Activated naive CD4-positive, alpha-beta T cell treated with anti-CD3 and anti-CD28 coated beads for 36 hours (primary cell): ENCODE results near the gene PPM1M. TPM values are rescaled to one million over a fixed set of nuclear protein-coding genes. Genes with fewer than 3 reads are reported as not detected.

Experiments used
- CTCF ChIA-PET: fragments of 350-600 bp; sonication (Branson Sonifier 250); formaldehyde crosslinking; loops from one replicate; lab custom pipeline; 2021; ENCODE audit warnings: antibody characterized with exemption; lab: Charles Lee
- DNase-seq: peaks from one replicate; pipeline ENCODE4 v3.0.0-alpha.2; 2020
- H3K27ac Mint-ChIP-seq: one replicate; pipeline ENCODE4 v1.8.0; 2021; ENCODE audit warnings: mild to moderate bottlenecking, mixed read lengths
- H3K27me3 Mint-ChIP-seq: one replicate; pipeline ENCODE4 v1.8.0; 2021; ENCODE audit warnings: low read depth, mixed read lengths
- H3K36me3 Mint-ChIP-seq: one replicate; pipeline ENCODE4 v1.8.0; 2021; ENCODE audit warnings: low read depth, mixed read lengths
- H3K4me1 Mint-ChIP-seq: one replicate; pipeline ENCODE4 v1.8.0; 2021; ENCODE audit warnings: low read depth, mixed read lengths
- H3K4me3 Mint-ChIP-seq: one replicate; pipeline ENCODE4 v1.8.0; 2021; ENCODE audit warnings: mild to moderate bottlenecking, moderate library complexity, mixed read lengths
- H3K9me3 Mint-ChIP-seq: one replicate; pipeline ENCODE4 v1.8.0; 2021; ENCODE audit warnings: mixed read lengths
- intact Hi-C: fragments of 100-400 bp; cut with micrococcal nuclease; formaldehyde crosslinking; loops from one replicate; pipeline ENCODE4 v1.15.1; 2023
- total RNA-seq, 2 experiments: library from RNA; stranded (reverse); gene quantifications; one replicate each; pipeline ENCODE4 v1.2.3, GENCODE V29; 2021

The PPM1M gene
- total RNA-seq, 2 experiments from 2014 or later = 107 to 108 TPM

GRCh38 chr3:52240886-52241370 is 4.6 kb upstream of the PPM1M start:
- no peaks in the 10 kb centered on the region for H3K27me3 Mint-ChIP-seq
- peaks cover 11% of the 10 kb centered on the region for H3K9me3 Mint-ChIP-seq
- H3K4me3 Mint-ChIP-seq = peak overlapping the region; percentile 92
- intact Hi-C loops = loop anchor here (1.0 to 5.0 kb wide), 6 partner anchors 12 to 244 kb away; partner anchors contain the start of genes DUSP7, RPL29 and WDR82
- peaks cover 73% of the 10 kb centered on the region for H3K4me1 Mint-ChIP-seq
- peak overlapping the region; percentile 98 for H3K27ac Mint-ChIP-seq
- CTCF ChIA-PET = interaction anchor here (0.7 to 4.2 kb wide), 10 partner anchors 10 to 1630 kb away, joined by 3 to 61 read pairs (median 8); partner anchors contain the start of genes TLR9 and WDR82
- H3K36me3 Mint-ChIP-seq = peaks cover 43% of the 10 kb centered on the region
- no peak for DNase-seq

- peak overlapping the region; percentile 13 for H3K4me3 Mint-ChIP-seq
- peaks cover 51% of the 10 kb centered on the region for H3K36me3 Mint-ChIP-seq
- intact Hi-C loops = loop anchor here (5.0 kb wide), 2 partner anchors 185 to 245 kb away; partner anchors contain the start of genes DUSP7 and RPL29
- peaks cover 68% of the 10 kb centered on the region for H3K4me1 Mint-ChIP-seq
- H3K27me3 Mint-ChIP-seq = no peaks in the 10 kb centered on the region
- CTCF ChIA-PET = interaction anchor here (1.7 to 4.1 kb wide), 3 partner anchors 17 to 36 kb away, joined by 4 to 61 read pairs (median 6); partner anchors contain the start of genes TLR9 and WDR82
- no peak for DNase-seq
- H3K27ac Mint-ChIP-seq = peak overlapping the region; percentile 79
- peaks cover 11% of the 10 kb centered on the region for H3K9me3 Mint-ChIP-seq
Measured at GRCh38 chr3:52242039-52242438, 3.5 kb upstream of the PPM1M start.

- Mint-ChIP-seq H3K27ac (peak overlapping the region; percentile 85), H3K36me3 (peaks cover 64% of the 10 kb centered on the region), H3K27me3 (no peaks in the 10 kb centered on the region), H3K9me3 (peaks cover 11% of the 10 kb centered on the region), H3K4me3 (peak overlapping the region; percentile 79), H3K4me1 (peaks cover 74% of the 10 kb centered on the region)
- CTCF ChIA-PET = interaction anchor here (1.3 to 10.5 kb wide), 4 partner anchors 10 to 34 kb away, joined by 3 to 61 read pairs (median 26); partner anchors contain the start of gene WDR82
- DNase-seq = peak; percentile 82
- intact Hi-C loops = loop anchor here (1.0 to 5.0 kb wide), 3 partner anchors 24 to 247 kb away; partner anchors contain the start of genes DUSP7 and RPL29
Measured at GRCh38 chr3:52243791-52244628, 1.5 kb upstream of the PPM1M start.

GRCh38 chr3:52246264-52246620 is 683 bp downstream of the PPM1M start:
- Mint-ChIP-seq H3K27ac (peak overlapping the region; percentile 90), H3K9me3 (peaks cover 11% of the 10 kb centered on the region), H3K27me3 (no peaks in the 10 kb centered on the region), H3K36me3 (peaks cover 61% of the 10 kb centered on the region), H3K4me3 (peak overlapping the region; percentile 79), H3K4me1 (peaks cover 77% of the 10 kb centered on the region)
- DNase-seq = peak; percentile 31
- intact Hi-C loops = no loop called here
- CTCF ChIA-PET = interaction anchor here (0.6 to 10.5 kb wide), 6 partner anchors 15 to 427 kb away, joined by 3 to 49 read pairs (median 4); partner anchors contain the start of gene WDR82

- DNase-seq = peak; percentile 31
- intact Hi-C loops = no loop called here
- Mint-ChIP-seq H3K4me1 (peaks cover 74% of the 10 kb centered on the region), H3K27ac (peak overlapping the region; percentile 90), H3K9me3 (peaks cover 11% of the 10 kb centered on the region), H3K4me3 (peak overlapping the region; percentile 79), H3K27me3 (no peaks in the 10 kb centered on the region), H3K36me3 (peaks cover 64% of the 10 kb centered on the region)
- CTCF ChIA-PET = interaction anchor here (0.5 to 10.5 kb wide), 5 partner anchors 15 to 92 kb away, joined by 3 to 49 read pairs (median 5); partner anchors contain the start of genes GLYCTK and WDR82
Measured at GRCh38 chr3:52246728-52247408, 1.3 kb downstream of the PPM1M start.

GRCh38 chr3:52247409-52248164 is 2.0 kb downstream of the PPM1M start:
- Mint-ChIP-seq H3K27me3 (no peaks in the 10 kb centered on the region), H3K9me3 (peaks cover 11% of the 10 kb centered on the region), H3K4me3 (peak overlapping the region; percentile 79), H3K4me1 (peaks cover 76% of the 10 kb centered on the region), H3K36me3 (peaks cover 68% of the 10 kb centered on the region), H3K27ac (peak overlapping the region; percentile 90)
- DNase-seq = no peak
- CTCF ChIA-PET = interaction anchor here (10.5 kb wide), 1 partner anchor 16 kb away, joined by 49 read pairs; no protein-coding TSS in a partner anchor
- intact Hi-C loops = no loop called here

GRCh38 chr3:52248165-52248541 is 2.6 kb downstream of the PPM1M start:
- intact Hi-C loops = no loop called here
- Mint-ChIP-seq H3K9me3 (peaks cover 9% of the 10 kb centered on the region), H3K4me3 (peak overlapping the region; percentile 79), H3K4me1 (peaks cover 78% of the 10 kb centered on the region), H3K36me3 (peaks cover 70% of the 10 kb centered on the region), H3K27ac (peak overlapping the region; percentile 67), H3K27me3 (no peaks in the 10 kb centered on the region)
- CTCF ChIA-PET = interaction anchor here (1.0 to 10.5 kb wide), 3 partner anchors 11 to 91 kb away, joined by 3 to 49 read pairs (median 4); no protein-coding TSS in a partner anchor
- peak; percentile 4 for DNase-seq

GRCh38 chr3:52248816-52249547 is 3.4 kb downstream of the PPM1M start:
- intact Hi-C loops = no loop called here
- H3K4me3 Mint-ChIP-seq = no peak overlapping the region
- H3K27ac Mint-ChIP-seq = peak overlapping the region; percentile 99
- peak; percentile 49 for DNase-seq
- no peaks in the 10 kb centered on the region for H3K27me3 Mint-ChIP-seq
- CTCF ChIA-PET = interaction anchor here (0.8 to 10.5 kb wide), 9 partner anchors 9 to 90 kb away, joined by 3 to 49 read pairs (median 4); no protein-coding TSS in a partner anchor
- peaks cover 78% of the 10 kb centered on the region for H3K4me1 Mint-ChIP-seq
- peaks cover 73% of the 10 kb centered on the region for H3K36me3 Mint-ChIP-seq
- H3K9me3 Mint-ChIP-seq = peaks cover 3% of the 10 kb centered on the region

- Mint-ChIP-seq H3K27me3 (no peaks in the 10 kb centered on the region), H3K9me3 (no peaks in the 10 kb centered on the region), H3K36me3 (peaks cover 74% of the 10 kb centered on the region), H3K4me3 (no peak overlapping the region), H3K4me1 (peaks cover 78% of the 10 kb centered on the region), H3K27ac (peak overlapping the region; percentile 99)
- CTCF ChIA-PET = interaction anchor here (1.3 to 10.5 kb wide), 5 partner anchors 10 to 29 kb away, joined by 3 to 49 read pairs (median 7); no protein-coding TSS in a partner anchor
- DNase-seq = peak; percentile 17
- intact Hi-C loops = no loop called here
Measured at GRCh38 chr3:52249683-52250082, 4.1 kb downstream of the PPM1M start.

- peaks cover 77% of the 10 kb centered on the region for H3K36me3 Mint-ChIP-seq
- peak overlapping the region; percentile 99 for H3K27ac Mint-ChIP-seq
- CTCF ChIA-PET = interaction anchor here (2.1 to 10.5 kb wide), 3 partner anchors 18 to 29 kb away, joined by 7 to 49 read pairs (median 10); no protein-coding TSS in a partner anchor
- DNase-seq = peak; percentile 4
- no peaks in the 10 kb centered on the region for H3K9me3 Mint-ChIP-seq
- intact Hi-C loops = no loop called here
- H3K4me1 Mint-ChIP-seq = peaks cover 78% of the 10 kb centered on the region
- no peaks in the 10 kb centered on the region for H3K27me3 Mint-ChIP-seq
- H3K4me3 Mint-ChIP-seq = no peak overlapping the region
Measured at GRCh38 chr3:52250122-52250521, 4.6 kb downstream of the PPM1M start.
